ENCODE measurements around the gene TYSND1.

GRCh38 chr10:70188768-70189167 lies 42.3 kb upstream of the TYSND1 start:
- TF ChIP-seq CTCF (conservative IDR thresholded peaks at IDR 0.05; ENCODE audit: low read depth, low read length) = no peak
- no peak for TF ChIP-seq EZH2 (IDR thresholded peaks at IDR 0.05; ENCODE audit: low read length, unreplicated experiment)
- no peak for TF ChIP-seq EZH2phosphoT487 (IDR thresholded peaks at IDR 0.05; ENCODE audit: borderline replicate concordance, low read length)

All from PC-3 (cell line).